Pulmonary artery endothelial cell (primary cell): ENCODE results near the gene HMSD. TPM values are rescaled to one million over a fixed set of nuclear protein-coding genes. Genes with fewer than 3 reads are reported as not detected.

Experiments used
- DNase-seq: peaks from one replicate; pipeline ENCODE4 v3.0.0-alpha.2; 2011; ENCODE audit warnings: low read depth, low spot score
- total RNA-seq: library from RNA; depleted of rRNA; stranded (reverse); fragments of >200 nt; gene quantifications from 2 replicates; pipeline ENCODE4 v1.2.3, GENCODE V29; 2014

Gene HMSD
- total RNA-seq, 1 donor from 2014 or later = not detected

DNA sequence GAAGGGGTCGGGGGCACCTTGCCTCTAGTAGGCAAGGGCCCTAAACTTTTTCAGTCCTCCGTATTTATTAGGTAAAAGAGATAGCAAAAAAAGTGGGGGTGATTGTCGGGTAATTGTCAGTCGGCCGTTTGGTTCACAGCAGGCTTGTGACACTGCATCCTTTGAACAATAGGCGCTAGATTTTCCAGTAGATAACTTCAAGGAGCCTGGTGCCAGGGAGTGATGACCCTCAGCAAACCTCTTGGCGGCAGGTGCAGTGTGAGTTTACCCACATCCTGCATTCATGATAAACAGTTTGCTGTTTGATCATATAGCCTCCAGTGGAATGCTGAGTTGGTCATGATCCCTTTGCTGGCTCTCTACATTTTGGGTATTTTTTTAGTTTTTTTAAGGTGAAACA lies 43.6 kb downstream of the HMSD start:
- no peak for DNase-seq

DNA sequence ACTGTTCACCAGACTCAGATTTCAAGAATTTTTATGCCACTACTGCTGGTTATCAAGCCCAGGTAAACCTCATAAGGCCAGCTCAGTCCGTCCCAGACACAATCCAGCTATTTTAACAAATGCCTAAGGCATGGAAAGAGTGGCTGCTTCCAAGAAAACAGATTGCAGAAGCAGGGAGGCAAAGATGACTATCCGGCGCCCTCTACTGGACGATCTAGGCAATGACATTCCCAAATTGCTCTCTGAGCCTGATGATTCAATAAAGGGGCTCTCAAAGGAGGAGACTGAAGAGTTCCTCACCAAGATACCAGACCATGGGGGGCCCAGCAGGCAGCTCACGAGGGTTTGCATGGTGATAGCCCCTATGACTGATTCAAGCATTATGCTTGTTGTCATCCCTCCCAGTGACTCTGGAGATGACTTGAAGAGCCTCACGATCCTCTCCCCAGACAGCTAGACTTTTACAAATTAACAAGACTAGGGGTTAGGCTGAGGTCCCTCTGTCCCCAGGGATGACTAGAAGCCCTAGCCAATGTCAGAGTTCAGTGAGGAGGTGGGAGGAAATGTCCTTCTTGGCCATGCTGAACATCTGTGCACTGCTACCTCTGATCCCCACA lies 45.8 kb downstream of the HMSD start:
- DNase-seq = no peak

- no peak for DNase-seq
Observed at GRCh38 chr18:63997041-63997440, 47.9 kb downstream of the HMSD start.

- no peak for DNase-seq
Observed at GRCh38 chr18:63997606-63998005, 48.5 kb downstream of the HMSD start.

DNA sequence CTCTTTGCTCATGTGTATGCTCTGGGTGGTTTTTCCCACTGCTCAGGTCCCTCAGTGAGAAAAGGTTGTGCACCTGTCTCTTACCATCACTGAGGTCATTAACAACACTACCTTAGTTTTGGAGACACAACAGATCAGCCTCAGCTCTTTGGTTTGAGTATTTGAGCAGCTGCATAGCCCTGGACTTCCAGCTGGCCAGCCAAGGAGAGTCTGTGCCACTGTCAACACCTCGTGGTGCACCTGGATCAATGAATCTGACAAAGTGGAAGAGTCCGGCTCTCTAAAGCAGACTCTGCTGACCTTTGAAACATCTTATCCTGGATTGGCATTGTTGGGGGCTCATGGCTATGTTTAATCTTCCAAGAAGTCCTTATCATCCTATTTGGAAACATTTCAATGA lies 50.8 kb downstream of the HMSD start:
- no peak for DNase-seq

GRCh38 chr18:64002581-64002980 lies 53.5 kb downstream of the HMSD start:
- no peak for DNase-seq

DNA sequence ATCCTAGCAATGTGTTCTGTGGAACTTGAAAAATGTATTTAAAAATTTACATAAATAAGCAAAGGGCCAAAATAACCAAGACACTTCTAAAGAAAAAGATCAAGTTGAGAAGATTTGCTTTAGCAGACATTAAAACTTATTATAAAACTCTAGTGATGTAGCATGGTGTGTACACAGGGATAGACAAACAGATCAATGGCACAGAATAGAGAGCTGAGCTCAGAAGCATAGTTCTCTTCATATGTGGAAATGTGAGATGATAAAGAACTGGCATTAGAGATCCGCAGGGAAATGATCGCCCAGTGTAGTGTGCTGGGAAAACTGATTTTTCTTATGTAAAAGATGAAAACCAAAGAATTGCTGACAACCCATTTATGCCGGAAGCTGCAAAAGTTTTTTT lies 60.2 kb downstream of the HMSD start:
- DNase-seq = no peak

Other genes with a start within 250 kb of the HMSD start
- not detected in 2 replicates for gene SERPINB11, start 246.3 kb upstream of the HMSD start, total RNA-seq
- not detected in 2 replicates for gene SERPINB7, start 173.9 kb upstream of the HMSD start, total RNA-seq
- 0.71 and 1.1 TPM in 2 replicates for gene SERPINB2, start 61.6 kb upstream of the HMSD start, total RNA-seq
- not detected in 2 replicates for gene SERPINB10, start 41.3 kb upstream of the HMSD start, total RNA-seq
- 33.8 and 36.0 TPM in 2 replicates for gene SERPINB8, start 20.8 kb downstream of the HMSD start, total RNA-seq
- gene LINC00305, start 199.8 kb downstream of the HMSD start, total RNA-seq = not detected in 2 replicates